HEK293T (cell line): ENCODE results near the gene SOBP.

ENCODE experiments used
- ARNT ChIP-seq: fragments of 450-650 bp; IDR thresholded peaks from 2 replicates; pipeline ENCODE4 v1.6.1; 2017; ENCODE audit warnings: mild to moderate bottlenecking
- BHLHE40 ChIP-seq: fragments of 450-650 bp; IDR thresholded peaks from 2 replicates; pipeline ENCODE4 v1.6.1; 2016; ENCODE audit warnings: mild to moderate bottlenecking, moderate library complexity, borderline replicate concordance
- FOXA1 ChIP-seq: fragments of 450-650 bp; IDR thresholded peaks from 2 replicates; pipeline ENCODE4 v1.6.1; 2016; ENCODE audit warnings: mild to moderate bottlenecking
- FOXM1 ChIP-seq: fragments of 450-650 bp; IDR thresholded peaks from 2 replicates; pipeline ENCODE4 v1.6.1; 2017; ENCODE audit warnings: mild to moderate bottlenecking, borderline replicate concordance
- HDGF ChIP-seq: fragments of 450-650 bp; IDR thresholded peaks from 2 replicates; pipeline ENCODE4 v1.6.1; 2017; ENCODE audit warnings: antibody characterized with exemption, borderline replicate concordance
- LEF1 ChIP-seq: fragments of 450-650 bp; IDR thresholded peaks from 2 replicates; pipeline ENCODE4 v1.6.1; 2017; ENCODE audit warnings: mild to moderate bottlenecking, borderline replicate concordance
- NFRKB ChIP-seq: fragments of 450-650 bp; IDR thresholded peaks from 2 replicates; pipeline ENCODE4 v1.6.1; 2016; ENCODE audit warnings: mild to moderate bottlenecking, moderate library complexity
- SP1 ChIP-seq: fragments of 450-650 bp; IDR thresholded peaks from 2 replicates; pipeline ENCODE4 v1.6.1; 2017
- SUZ12 ChIP-seq: fragments of 450-650 bp; IDR thresholded peaks from 2 replicates; pipeline ENCODE4 v1.6.1; 2016; ENCODE audit warnings: mild to moderate bottlenecking
- TARDBP ChIP-seq: fragments of 450-650 bp; IDR thresholded peaks from 2 replicates; pipeline ENCODE4 v1.6.1; 2016
- ZNF384 ChIP-seq: fragments of 450-650 bp; IDR thresholded peaks from 2 replicates; pipeline ENCODE4 v1.6.1; 2016
- TF ChIP-seq, protein P1 (sequence below): fragments of 450-650 bp; IDR thresholded peaks from 2 replicates; pipeline ENCODE4 v1.6.1; 2016

DNA sequence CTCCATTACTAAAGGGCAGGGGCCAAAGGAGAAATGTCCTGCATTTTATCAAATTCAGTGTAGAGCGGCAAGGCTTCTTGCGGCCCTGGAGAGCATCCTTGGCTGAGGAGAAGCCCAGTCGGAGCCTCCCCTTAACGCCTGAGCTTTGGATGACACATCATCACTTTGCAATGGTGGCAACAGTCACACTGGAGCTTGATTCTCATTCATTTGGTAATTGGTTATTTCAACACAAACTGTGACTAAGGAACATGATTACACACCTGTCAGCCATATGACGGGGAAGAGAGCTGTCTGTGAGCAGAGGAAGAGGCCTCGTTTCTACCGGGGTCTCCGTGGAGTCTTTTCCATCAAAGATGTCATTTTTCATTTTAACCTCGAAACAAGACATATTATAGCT lies 81.4 kb downstream of the SOBP start:
- TF ChIP-seq BHLHE40: no peak
- no peak for TF ChIP-seq ZNF384
- no peak for TF ChIP-seq LEF1
- no peak for TF ChIP-seq FOXM1
- no peak for TF ChIP-seq SUZ12
- TF ChIP-seq NFRKB: no peak
- no peak for TF ChIP-seq FOXA1
- no peak for TF ChIP-seq HDGF
- TF ChIP-seq ARNT: no peak
- TF ChIP-seq SP1: no peak
- TF ChIP-seq, protein P1, sequence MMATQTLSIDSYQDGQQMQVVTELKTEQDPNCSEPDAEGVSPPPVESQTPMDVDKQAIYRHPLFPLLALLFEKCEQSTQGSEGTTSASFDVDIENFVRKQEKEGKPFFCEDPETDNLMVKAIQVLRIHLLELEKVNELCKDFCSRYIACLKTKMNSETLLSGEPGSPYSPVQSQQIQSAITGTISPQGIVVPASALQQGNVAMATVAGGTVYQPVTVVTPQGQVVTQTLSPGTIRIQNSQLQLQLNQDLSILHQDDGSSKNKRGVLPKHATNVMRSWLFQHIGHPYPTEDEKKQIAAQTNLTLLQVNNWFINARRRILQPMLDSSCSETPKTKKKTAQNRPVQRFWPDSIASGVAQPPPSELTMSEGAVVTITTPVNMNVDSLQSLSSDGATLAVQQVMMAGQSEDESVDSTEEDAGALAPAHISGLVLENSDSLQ: no peak
- TF ChIP-seq TARDBP: no peak
